Upper lobe of right lung (tissue), 1 donor: ENCODE results near the gene ANKRD37. TPM values are rescaled to one million over a fixed set of nuclear protein-coding genes. Genes with fewer than 3 reads are reported as not detected.
"Not testable (repeated sequence)": the region's sequence is repeated elsewhere in the genome, so short reads cannot be mapped to it uniquely, and the experiment has no call there.

Source experiments
- ATAC-seq: fragments of 200-7000 bp; cut with Tn5 transposase; one replicate; pipeline ENCODE4 v1.9.1; 2020; ENCODE audit warnings: mild to moderate bottlenecking, moderate library complexity
- DNase-seq: peaks from one replicate; pipeline ENCODE4 v3.0.0-alpha.2; 2020
- H3K27ac ChIP-seq: fragments of 200-600 bp; one replicate; pipeline ENCODE4 v1.8.0; 2022
- H3K27me3 ChIP-seq: fragments of 200-600 bp; one replicate; pipeline ENCODE4 v1.8.0; 2022; ENCODE audit warnings: mild to moderate bottlenecking
- H3K36me3 ChIP-seq: fragments of 200-600 bp; one replicate; pipeline ENCODE4 v1.8.0; 2022
- H3K4me1 ChIP-seq: fragments of 200-600 bp; one replicate; pipeline ENCODE4 v1.8.0; 2022
- H3K4me3 ChIP-seq: fragments of 200-600 bp; one replicate; pipeline ENCODE4 v1.8.0; 2022; ENCODE audit warnings: mild to moderate bottlenecking
- H3K9me3 ChIP-seq: fragments of 200-600 bp; one replicate; pipeline ENCODE4 v1.8.0; 2022
- intact Hi-C: fragments of 100-400 bp; cut with DNase I; formaldehyde crosslinking; loops from one replicate; pipeline ENCODE4 v1.11.0; 2022
- total RNA-seq: library from RNA; stranded (reverse); fragmentation: NEBNext Ultra II Directional; extraction: Animal tissue kit (Norgen Biotek cat#: 25700); gene quantifications from one replicate; pipeline ENCODE4 v1.2.1, GENCODE V29; 2021
- TF ChIP-seq, protein P1 (sequence below): fragments of 200-600 bp; IDR thresholded peaks from one replicate; pipeline ENCODE4 v1.8.0; 2022; ENCODE audit warnings: antibody characterized with exemption
- donor health status: DM: no; HTN: yes; CAD: no; lungs with severe emphysema.

The ANKRD37 gene
- total RNA-seq, 1 donor from 2014 or later, result 7.7 TPM

GRCh38 chr4:185361872-185362271 is 34.8 kb upstream of the ANKRD37 start:
- Histone ChIP-seq H3K4me1 (no peaks in the 10 kb centered on the region), H3K27ac (no peak overlapping the region), H3K9me3 (no peaks in the 10 kb centered on the region), H3K4me3 (no peak overlapping the region), H3K36me3 (peaks cover 20% of the 10 kb centered on the region), H3K27me3 (no peaks in the 10 kb centered on the region)
- TF ChIP-seq, protein P1, sequence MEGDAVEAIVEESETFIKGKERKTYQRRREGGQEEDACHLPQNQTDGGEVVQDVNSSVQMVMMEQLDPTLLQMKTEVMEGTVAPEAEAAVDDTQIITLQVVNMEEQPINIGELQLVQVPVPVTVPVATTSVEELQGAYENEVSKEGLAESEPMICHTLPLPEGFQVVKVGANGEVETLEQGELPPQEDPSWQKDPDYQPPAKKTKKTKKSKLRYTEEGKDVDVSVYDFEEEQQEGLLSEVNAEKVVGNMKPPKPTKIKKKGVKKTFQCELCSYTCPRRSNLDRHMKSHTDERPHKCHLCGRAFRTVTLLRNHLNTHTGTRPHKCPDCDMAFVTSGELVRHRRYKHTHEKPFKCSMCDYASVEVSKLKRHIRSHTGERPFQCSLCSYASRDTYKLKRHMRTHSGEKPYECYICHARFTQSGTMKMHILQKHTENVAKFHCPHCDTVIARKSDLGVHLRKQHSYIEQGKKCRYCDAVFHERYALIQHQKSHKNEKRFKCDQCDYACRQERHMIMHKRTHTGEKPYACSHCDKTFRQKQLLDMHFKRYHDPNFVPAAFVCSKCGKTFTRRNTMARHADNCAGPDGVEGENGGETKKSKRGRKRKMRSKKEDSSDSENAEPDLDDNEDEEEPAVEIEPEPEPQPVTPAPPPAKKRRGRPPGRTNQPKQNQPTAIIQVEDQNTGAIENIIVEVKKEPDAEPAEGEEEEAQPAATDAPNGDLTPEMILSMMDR, result no peak
- no peak for DNase-seq
- no peak for ATAC-seq
- intact Hi-C loops, result no loop called here

DNA sequence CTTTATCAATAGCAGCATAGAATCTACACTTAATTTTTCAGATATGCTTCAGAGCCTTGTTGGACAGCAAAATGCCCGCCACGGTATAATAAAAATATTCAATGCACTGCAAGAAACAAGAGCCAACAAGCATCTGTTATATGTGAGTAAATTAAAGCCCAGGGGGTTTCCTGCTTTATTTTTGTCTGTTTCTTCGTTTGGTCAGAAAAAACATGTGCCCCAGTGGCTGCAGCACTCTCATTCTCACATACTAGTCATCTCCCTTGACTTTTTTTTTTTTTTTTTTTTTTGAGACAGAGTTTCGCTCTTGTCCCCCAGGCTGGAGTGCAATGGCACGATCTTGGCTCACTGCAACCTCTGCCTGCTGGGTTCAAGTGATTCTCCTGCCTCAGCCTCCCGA is 34.1 kb upstream of the ANKRD37 start:
- DNase-seq, H3K4me1 ChIP-seq, H3K4me3 ChIP-seq, ATAC-seq, intact Hi-C loops, H3K27me3 ChIP-seq, H3K27ac ChIP-seq, H3K9me3 ChIP-seq: not testable (repeated sequence)
- peaks cover 20% of the 10 kb centered on the region for H3K36me3 ChIP-seq

GRCh38 chr4:185363251-185363650 is 33.4 kb upstream of the ANKRD37 start:
- no peaks in the 10 kb centered on the region for H3K4me1 ChIP-seq
- DNase-seq (no peak), ATAC-seq (no peak)
- TF ChIP-seq, protein P1, result no peak
- no peak overlapping the region for H3K4me3 ChIP-seq
- no peaks in the 10 kb centered on the region for H3K27me3 ChIP-seq
- no peaks in the 10 kb centered on the region for H3K9me3 ChIP-seq
- H3K36me3 ChIP-seq, result peaks cover 20% of the 10 kb centered on the region
- intact Hi-C loops, result no loop called here
- H3K27ac ChIP-seq, result no peak overlapping the region

DNA sequence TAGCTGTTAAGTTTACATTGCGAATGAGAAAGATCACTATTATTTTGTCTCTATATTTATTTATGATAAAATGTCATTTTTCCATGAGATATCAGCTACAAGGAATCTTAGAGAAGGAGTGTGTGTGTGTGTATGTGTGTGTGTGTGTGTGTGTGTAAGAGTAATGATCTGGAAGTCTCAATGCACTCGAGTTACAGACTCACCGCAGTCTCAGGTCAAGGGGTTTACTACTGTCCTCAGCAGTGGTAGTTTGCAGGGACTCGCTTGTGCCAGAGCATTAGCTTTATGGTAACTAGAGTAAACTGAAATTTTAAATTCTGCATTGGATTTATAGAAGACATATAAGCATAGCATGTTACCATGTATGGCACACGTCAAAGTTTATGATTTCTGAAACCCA is 31.8 kb upstream of the ANKRD37 start:
- no peak for ATAC-seq
- TF ChIP-seq, protein P1, result no peak
- H3K27ac ChIP-seq, result no peak overlapping the region

GRCh38 chr4:185369731-185370130 is 26.9 kb upstream of the ANKRD37 start:
- no peak for DNase-seq
- peaks cover 15% of the 10 kb centered on the region for H3K36me3 ChIP-seq
- no peaks in the 10 kb centered on the region for H3K9me3 ChIP-seq
- no peaks in the 10 kb centered on the region for H3K27me3 ChIP-seq
- no peak overlapping the region for H3K27ac ChIP-seq
- intact Hi-C loops, result no loop called here
- no peak for ATAC-seq
- TF ChIP-seq, protein P1, result no peak
- no peak overlapping the region for H3K4me3 ChIP-seq
- peaks cover 6% of the 10 kb centered on the region for H3K4me1 ChIP-seq

More for the DNA sequence above, 31.8 kb upstream of the ANKRD37 start:
- intact Hi-C loops, result no loop called here
- Histone ChIP-seq H3K27me3 (no peaks in the 10 kb centered on the region), H3K9me3 (no peaks in the 10 kb centered on the region), H3K36me3 (peaks cover 13% of the 10 kb centered on the region), H3K4me1 (no peaks in the 10 kb centered on the region), H3K4me3 (no peak overlapping the region)
- DNase-seq, result no peak

DNA sequence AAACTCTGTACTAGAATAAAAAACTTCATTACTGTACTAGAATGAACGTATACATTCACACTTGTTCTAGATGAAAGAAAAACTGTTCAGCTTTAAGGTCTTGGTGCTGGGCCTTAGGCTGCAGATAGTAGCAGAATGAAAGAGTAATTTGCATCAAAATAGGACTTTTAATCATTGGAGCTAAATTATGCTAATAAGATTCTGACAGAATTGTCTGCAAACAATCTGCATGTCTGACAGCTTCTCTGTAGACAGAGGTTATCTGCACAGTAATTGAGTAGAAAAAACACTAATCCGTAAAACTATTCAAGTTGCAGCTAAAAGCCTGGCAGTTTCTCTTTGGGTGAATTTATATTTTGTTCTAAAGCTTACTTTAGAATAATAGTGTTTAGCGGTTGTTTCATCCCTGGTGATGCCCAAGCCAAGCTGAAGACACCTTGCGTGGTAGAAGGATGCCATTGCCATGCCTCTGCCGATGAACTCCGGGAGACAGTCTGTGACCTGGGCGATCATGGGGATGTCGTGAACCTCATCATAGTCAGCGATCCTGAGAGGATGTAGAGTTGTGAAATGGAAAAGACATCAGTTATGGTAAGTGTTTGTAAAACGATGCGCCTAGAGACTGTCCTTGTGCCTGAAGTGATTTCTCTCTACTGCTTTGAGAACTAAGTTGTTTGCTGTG is 26.2 kb upstream of the ANKRD37 start:
- no peak overlapping the region for H3K27ac ChIP-seq
- H3K9me3 ChIP-seq, result no peaks in the 10 kb centered on the region
- DNase-seq (no peak), ATAC-seq (no peak)
- intact Hi-C loops, result no loop called here
- H3K36me3 ChIP-seq, result peaks cover 15% of the 10 kb centered on the region
- no peak overlapping the region for H3K4me3 ChIP-seq
- no peaks in the 10 kb centered on the region for H3K27me3 ChIP-seq
- peaks cover 6% of the 10 kb centered on the region for H3K4me1 ChIP-seq
- TF ChIP-seq, protein P1, result no peak
